HG03565 (cell line): ENCODE data around the gene ITIH4.
"Not testable (repeated sequence)": the region's sequence is repeated elsewhere in the genome, so short reads cannot be mapped to it uniquely, and the experiment has no call there.

Experiments used
- ATAC-seq: cut with Tn5 transposase; IDR thresholded peaks from one replicate; pipeline ENCODE4 v1.9.1; 2021; ENCODE audit warnings: mild to moderate bottlenecking, moderate library complexity; ENCODE audit not compliant: unreplicated experiment

Gene ITIH4

GRCh38 chr3:52787246-52787645 lies 43.2 kb downstream of the ITIH4 start:
- no peak for ATAC-seq

- ATAC-seq: no peak
These were observed 43.9 kb downstream of the ITIH4 start for GRCh38 chr3:52786330-52787215.

GRCh38 chr3:52784931-52785590 lies 45.4 kb downstream of the ITIH4 start:
- ATAC-seq: no peak

GRCh38 chr3:52784021-52784621 lies 46.4 kb downstream of the ITIH4 start:
- ATAC-seq: no peak

GRCh38 chr3:52783211-52783555 lies 47.3 kb downstream of the ITIH4 start:
- ATAC-seq: no peak

- no peak for ATAC-seq
These were observed 47.9 kb downstream of the ITIH4 start for GRCh38 chr3:52782412-52783210.

- ATAC-seq: no peak
These were observed 48.7 kb downstream of the ITIH4 start for GRCh38 chr3:52781741-52782140.

- ATAC-seq: no peak
These were observed 50.5 kb downstream of the ITIH4 start for GRCh38 chr3:52779837-52780585.

GRCh38 chr3:52779011-52779836 lies 51.2 kb downstream of the ITIH4 start:
- ATAC-seq: peak; percentile 63

GRCh38 chr3:52777959-52778805 lies 52.3 kb downstream of the ITIH4 start:
- no peak for ATAC-seq

- no peak for ATAC-seq
These were observed 53.1 kb downstream of the ITIH4 start, which contains the start of gene ITIH1 for GRCh38 chr3:52777127-52777958. TSS of gene ITIH1 (plus strand) at chr3:52777599. CDS start at chr3:52777616, 17 bp downstream.

- not testable (repeated sequence) for ATAC-seq
These were observed 54.0 kb downstream of the ITIH4 start for GRCh38 chr3:52776486-52776885.

- ATAC-seq: no peak
These were observed 54.6 kb downstream of the ITIH4 start for GRCh38 chr3:52775877-52776276.

GRCh38 chr3:52774901-52775864 lies 55.3 kb downstream of the ITIH4 start:
- no peak for ATAC-seq

- no peak for ATAC-seq
These were observed 56.3 kb downstream of the ITIH4 start for GRCh38 chr3:52774066-52774713.
